ENCODE measurements around the gene TCF21.

TCF21 gene

DNA sequence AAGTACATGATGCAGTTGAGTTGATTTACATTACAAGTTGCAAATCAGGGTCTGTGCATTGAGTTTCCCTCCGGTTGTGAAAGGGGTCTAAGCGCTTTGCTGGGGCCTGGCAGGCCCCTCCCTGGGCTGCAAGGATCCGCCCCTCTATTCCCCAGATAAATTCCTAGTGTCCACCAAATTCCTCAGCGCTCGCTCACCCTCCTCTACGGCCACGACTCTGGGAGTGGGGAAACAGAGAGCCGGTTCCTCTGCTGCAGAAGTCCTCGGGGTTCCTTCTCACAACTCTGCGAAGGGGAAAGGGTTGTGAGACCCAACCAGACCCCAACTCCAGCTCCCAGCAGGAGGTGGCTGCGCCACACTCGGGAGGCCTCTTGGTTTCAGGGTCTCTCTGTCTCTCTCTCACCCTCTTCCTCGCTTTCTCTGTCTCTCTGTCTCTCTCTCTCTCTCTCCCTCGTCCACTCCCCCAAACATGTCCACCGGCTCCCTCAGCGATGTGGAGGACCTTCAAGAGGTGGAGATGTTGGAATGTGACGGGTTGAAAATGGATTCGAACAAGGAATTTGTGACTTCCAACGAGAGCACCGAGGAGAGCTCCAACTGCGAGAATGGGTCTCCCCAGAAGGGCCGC lies at the start of gene TCF21:
TSS of gene TCF21 (plus strand) at position 185 of the 628 bp plus-strand sequence. CDS start at position 470, 285 bp downstream.
- TF ChIP-seq, protein P1, sequence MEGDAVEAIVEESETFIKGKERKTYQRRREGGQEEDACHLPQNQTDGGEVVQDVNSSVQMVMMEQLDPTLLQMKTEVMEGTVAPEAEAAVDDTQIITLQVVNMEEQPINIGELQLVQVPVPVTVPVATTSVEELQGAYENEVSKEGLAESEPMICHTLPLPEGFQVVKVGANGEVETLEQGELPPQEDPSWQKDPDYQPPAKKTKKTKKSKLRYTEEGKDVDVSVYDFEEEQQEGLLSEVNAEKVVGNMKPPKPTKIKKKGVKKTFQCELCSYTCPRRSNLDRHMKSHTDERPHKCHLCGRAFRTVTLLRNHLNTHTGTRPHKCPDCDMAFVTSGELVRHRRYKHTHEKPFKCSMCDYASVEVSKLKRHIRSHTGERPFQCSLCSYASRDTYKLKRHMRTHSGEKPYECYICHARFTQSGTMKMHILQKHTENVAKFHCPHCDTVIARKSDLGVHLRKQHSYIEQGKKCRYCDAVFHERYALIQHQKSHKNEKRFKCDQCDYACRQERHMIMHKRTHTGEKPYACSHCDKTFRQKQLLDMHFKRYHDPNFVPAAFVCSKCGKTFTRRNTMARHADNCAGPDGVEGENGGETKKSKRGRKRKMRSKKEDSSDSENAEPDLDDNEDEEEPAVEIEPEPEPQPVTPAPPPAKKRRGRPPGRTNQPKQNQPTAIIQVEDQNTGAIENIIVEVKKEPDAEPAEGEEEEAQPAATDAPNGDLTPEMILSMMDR (conservative IDR thresholded peaks at IDR 0.05; ENCODE audit: control insufficient read depth, insufficient read depth, low read depth, low read length): no peak
- H3K4me3 ChIP-seq (ENCODE audit: control insufficient read depth, low read depth, low read length): no peak within 1 kb of the TSS
- no peak for DNase-seq (ENCODE audit: low read depth)

DNA sequence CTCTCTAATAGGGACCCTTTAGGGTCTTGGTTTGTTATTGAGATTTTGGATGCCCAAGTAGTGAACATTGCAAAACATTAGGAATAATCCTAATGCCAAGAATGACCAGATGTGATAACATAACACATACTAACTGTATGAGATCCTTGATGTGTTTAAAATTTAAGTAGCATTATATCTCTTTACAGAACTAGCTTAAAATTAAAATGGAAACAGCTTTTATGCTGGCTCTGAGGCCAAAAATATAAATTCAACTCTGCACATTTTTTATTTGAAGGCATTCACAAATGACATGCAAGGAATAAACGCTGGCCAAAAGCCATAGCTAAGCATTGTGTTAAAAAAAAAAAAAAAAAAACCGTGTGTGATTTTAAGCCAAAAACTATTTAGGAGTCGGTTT lies 47.7 kb upstream of the TCF21 start:
- H3K4me3 ChIP-seq (ENCODE audit: control insufficient read depth, low read depth, low read length): no peak overlapping the region
- TF ChIP-seq, protein P1 (conservative IDR thresholded peaks at IDR 0.05; ENCODE audit: control insufficient read depth, insufficient read depth, low read depth, low read length): no peak
- no peak for DNase-seq (ENCODE audit: low read depth)

DNA sequence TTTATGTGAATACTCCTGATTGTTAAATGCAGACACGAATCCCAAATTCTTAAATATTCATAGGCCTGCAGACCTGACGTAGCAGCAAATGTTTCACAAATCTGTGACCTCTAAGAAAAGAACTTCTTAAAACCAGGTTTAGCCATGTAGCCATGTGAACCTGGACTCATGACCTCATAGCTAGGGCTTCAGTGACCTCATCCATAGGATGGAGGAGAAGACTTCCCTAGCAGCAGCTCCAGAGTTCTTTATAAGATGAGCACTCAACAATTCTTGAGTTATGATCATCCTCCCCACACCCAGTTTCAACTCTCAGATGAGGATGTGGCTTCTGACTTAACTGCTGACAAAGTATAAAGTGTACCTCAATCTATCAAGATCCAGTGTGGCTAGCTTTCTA lies 45.8 kb upstream of the TCF21 start:
- TF ChIP-seq, protein P1 (conservative IDR thresholded peaks at IDR 0.05; ENCODE audit: control insufficient read depth, insufficient read depth, low read depth, low read length): no peak
- no peak for DNase-seq (ENCODE audit: low read depth)
- H3K4me3 ChIP-seq (ENCODE audit: control insufficient read depth, low read depth, low read length): no peak overlapping the region

DNA sequence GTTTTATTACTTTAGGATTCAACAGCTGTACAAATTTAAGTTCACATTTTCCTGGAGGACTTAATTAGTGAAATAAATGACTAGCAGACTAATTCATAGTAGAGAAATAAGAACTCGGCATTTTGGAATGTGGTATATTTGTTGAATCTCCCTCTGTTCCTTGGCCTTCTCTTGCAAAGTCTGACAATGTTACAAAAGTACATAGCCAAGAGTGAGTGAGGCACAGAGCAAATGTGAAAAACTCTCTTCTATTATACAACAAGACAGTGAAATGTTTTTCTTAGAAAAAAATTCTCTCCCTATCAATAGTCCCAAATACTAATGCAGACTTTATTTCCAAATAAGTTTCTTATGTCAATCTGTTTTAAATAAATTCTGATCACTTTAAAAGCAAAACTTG lies 44.2 kb upstream of the TCF21 start:
- no peak overlapping the region for H3K4me3 ChIP-seq (ENCODE audit: control insufficient read depth, low read depth, low read length)
- DNase-seq (ENCODE audit: low read depth): no peak
- TF ChIP-seq, protein P1 (conservative IDR thresholded peaks at IDR 0.05; ENCODE audit: control insufficient read depth, insufficient read depth, low read depth, low read length): no peak

DNA sequence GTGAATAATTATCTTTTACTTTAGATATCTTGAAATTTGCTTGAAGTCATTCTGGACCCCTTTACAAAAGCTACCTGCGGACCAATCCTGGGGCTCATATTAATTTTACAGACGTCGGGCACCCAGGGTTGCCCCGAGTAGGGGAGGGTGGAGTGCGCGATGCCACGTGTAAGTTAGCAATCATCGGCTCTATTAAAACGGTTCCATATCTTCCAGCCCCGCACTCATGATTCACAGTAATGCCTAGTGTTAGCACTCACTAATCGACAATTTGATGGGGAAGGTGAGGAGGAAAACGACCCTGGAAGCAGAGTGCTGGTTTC lies 34.9 kb upstream of the TCF21 start:
- H3K4me3 ChIP-seq (ENCODE audit: control insufficient read depth, low read depth, low read length): no peak overlapping the region

DNA sequence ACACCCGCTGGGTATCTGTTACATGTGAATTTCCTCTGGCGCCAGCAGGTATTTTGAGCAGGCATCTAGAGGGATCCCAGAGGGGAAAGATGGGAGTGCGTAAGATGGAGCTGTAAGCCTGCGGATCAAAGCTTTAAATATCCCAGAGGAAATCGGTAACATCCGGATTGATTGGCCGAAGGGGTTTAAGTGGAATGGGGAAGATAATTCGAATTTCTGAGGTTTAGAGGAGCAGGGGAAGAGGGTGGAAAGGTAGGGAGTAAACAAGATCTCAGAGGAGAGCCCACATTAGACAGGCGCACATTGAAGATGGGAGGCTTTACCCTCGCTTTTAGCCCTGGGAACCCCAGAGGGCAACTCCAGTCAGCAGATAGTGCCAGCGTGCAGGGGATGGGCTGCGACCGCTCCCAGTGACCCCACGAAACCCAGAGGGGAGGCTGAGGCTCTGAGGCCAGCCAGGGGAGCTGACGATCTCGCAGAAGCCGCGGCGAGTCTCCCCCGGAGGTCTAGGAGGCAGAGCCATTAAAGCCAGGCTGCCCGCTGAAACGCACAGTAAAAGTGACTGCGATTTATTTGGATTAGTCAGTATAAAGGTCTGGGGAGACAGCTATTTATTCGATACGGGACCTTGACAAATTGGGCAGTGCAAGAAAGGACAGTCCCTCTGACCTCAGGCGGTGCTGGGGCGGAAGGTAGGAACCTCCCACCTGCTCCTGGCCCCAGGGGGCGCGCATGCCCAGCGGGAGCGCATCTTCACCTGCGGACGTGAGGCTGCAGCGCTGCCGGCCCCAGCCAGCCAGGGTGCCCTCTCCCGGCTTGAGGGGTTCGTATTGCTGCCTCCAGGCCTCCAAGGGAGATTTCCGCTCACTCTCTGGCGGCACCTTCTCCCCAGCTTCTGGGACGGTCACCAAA lies 34.3 kb upstream of the TCF21 start:
- TF ChIP-seq, protein P1 (conservative IDR thresholded peaks at IDR 0.05; ENCODE audit: control insufficient read depth, insufficient read depth, low read depth, low read length): no peak
- DNase-seq (ENCODE audit: low read depth): no peak
- no peak overlapping the region for H3K4me3 ChIP-seq (ENCODE audit: control insufficient read depth, low read depth, low read length)

More for the DNA sequence above, 34.9 kb upstream of the TCF21 start:
- TF ChIP-seq, protein P1 (conservative IDR thresholded peaks at IDR 0.05; ENCODE audit: control insufficient read depth, insufficient read depth, low read depth, low read length): no peak
- DNase-seq (ENCODE audit: low read depth): no peak

All from fibroblast of mammary gland (primary cell).